Measurements from ENCODE around the gene VANGL1. TPM values are rescaled to one million over a fixed set of nuclear protein-coding genes. Genes with fewer than 3 reads are reported as not detected.

Gene VANGL1
- total RNA-seq, 3 donors from 2014 or later = 15.6 to 21.7 (median 17.9) TPM

DNA sequence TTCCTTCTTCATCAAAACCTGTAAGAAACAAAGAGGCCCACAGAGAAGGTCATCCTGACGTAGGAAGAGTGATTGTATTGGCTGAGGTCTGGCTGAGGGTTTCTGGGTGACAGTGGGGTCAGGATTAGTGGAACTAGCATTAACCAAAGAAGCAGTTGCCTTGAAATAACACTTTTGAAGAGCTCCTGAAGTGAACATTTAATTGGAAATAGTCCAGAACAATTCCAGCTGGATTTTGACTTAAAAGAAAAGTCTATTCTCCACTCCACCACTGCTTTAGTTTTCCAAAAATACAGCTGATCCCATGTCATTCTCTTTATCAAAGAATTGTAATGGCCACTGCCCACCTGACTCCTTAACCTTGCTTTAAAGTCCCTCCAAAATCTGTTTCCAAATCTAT is 99.0 kb downstream of the VANGL1 start:
- no peaks in the 10 kb centered on the region for H3K4me1 ChIP-seq (ENCODE audit: low read depth)
- H3K4me3 ChIP-seq = no peak overlapping the region
- DNase-seq = no peak
- TF ChIP-seq, protein P1, sequence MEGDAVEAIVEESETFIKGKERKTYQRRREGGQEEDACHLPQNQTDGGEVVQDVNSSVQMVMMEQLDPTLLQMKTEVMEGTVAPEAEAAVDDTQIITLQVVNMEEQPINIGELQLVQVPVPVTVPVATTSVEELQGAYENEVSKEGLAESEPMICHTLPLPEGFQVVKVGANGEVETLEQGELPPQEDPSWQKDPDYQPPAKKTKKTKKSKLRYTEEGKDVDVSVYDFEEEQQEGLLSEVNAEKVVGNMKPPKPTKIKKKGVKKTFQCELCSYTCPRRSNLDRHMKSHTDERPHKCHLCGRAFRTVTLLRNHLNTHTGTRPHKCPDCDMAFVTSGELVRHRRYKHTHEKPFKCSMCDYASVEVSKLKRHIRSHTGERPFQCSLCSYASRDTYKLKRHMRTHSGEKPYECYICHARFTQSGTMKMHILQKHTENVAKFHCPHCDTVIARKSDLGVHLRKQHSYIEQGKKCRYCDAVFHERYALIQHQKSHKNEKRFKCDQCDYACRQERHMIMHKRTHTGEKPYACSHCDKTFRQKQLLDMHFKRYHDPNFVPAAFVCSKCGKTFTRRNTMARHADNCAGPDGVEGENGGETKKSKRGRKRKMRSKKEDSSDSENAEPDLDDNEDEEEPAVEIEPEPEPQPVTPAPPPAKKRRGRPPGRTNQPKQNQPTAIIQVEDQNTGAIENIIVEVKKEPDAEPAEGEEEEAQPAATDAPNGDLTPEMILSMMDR (IDR thresholded peaks at IDR 0.05) = no peak
- intact Hi-C loops (cut with DNase I, micrococcal nuclease) = no loop called here
- no peaks in the 10 kb centered on the region for H3K9me3 ChIP-seq
- ATAC-seq = no peak
- H3K36me3 ChIP-seq (ENCODE audit: low read depth) = no peaks in the 10 kb centered on the region

DNA sequence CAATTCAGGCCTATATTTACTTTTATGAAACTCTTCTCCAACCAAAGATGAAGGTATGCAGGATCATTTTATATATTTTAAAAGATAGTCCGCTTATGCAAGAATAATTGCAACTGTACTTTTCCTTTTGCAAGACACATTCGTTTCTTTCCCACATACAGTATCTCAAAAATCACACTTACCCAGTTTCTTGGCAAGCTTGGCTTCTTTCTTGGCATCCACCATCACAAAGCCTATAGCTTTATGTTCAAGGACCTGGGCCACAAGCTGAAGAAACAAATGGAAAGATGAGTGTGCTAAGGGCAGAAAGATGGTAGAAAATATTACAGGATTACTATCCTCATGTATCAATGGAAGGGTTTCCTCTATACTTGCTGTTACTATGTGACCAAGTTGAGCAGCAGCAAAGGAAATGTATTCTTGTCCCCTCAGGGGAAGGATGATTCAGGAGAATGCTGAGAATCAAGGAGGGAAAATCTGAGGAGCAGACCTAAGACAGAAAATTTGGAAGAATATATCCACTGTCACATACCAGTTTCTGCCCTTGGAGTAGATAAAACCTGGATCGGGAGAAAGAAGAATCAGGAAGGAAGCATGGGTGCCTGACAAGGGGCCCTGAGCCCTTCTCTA is 103.0 kb downstream of the VANGL1 start:
- intact Hi-C loops (cut with DNase I, micrococcal nuclease) = no loop called here
- no peaks in the 10 kb centered on the region for H3K36me3 ChIP-seq (ENCODE audit: low read depth)
- no peak for ATAC-seq
- no peak for DNase-seq
- no peak overlapping the region for H3K4me3 ChIP-seq
- no peaks in the 10 kb centered on the region for H3K4me1 ChIP-seq (ENCODE audit: low read depth)
- no peaks in the 10 kb centered on the region for H3K9me3 ChIP-seq
- TF ChIP-seq, protein P1 (IDR thresholded peaks at IDR 0.05) = no peak

DNA sequence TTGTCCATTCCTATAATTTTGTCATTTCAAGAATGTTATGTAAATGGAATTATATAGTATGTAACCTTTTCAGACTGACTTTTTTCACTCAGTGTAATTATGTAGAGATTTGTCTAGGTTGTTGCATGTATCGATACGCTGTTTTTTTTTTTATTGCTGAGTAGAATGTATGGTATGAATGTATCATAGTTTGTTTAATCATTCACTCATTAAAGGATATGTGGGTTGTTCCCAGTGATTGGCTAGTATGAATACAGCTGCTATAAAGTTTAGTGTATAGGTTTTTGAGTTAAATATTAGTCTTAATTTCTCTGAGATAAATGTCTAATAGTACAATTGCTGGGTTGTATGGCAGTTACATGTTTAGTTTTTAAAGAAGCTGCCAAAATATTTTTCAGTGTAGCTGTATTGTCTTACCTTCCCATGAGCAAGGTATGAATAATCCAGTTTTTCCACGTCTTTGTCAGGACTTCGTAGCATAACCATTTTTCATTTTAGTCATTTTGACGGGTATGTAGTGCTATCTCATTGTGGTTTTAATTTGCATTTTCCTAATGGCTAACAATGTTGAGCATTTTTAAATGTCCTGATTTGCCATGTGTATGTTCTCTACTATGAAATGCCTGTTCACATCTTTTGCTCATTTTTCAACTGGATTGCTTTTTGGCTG is 104.4 kb downstream of the VANGL1 start:
- no peaks in the 10 kb centered on the region for H3K9me3 ChIP-seq
- DNase-seq (no peak), ATAC-seq (no peak)
- no peak overlapping the region for H3K4me3 ChIP-seq
- intact Hi-C loops (cut with DNase I, micrococcal nuclease) = no loop called here
- TF ChIP-seq, protein P1 (IDR thresholded peaks at IDR 0.05) = no peak
- no peaks in the 10 kb centered on the region for H3K36me3 ChIP-seq (ENCODE audit: low read depth)
- H3K4me1 ChIP-seq (ENCODE audit: low read depth) = no peaks in the 10 kb centered on the region

Other genes with a start within 250 kb of the VANGL1 start
- gene CASQ2, start 126.7 kb downstream of the VANGL1 start, total RNA-seq = 10 to 100 TPM in 1 of 3 donors, 1 to 10 TPM in 1, under 1 TPM in 1; 0.49 to 30.4 (median 2.1) TPM
- not detected for gene NHLH2, start 199.2 kb downstream of the VANGL1 start, total RNA-seq

All from mucosa of descending colon (tissue), 3 donors.